OCI-LY3 (cell line): ENCODE results near the gene KCNJ18.
"Not testable (repeated sequence)": the region's sequence is repeated elsewhere in the genome, so short reads cannot be mapped to it uniquely, and the experiment has no call there.

Experiments
- EZH2phosphoT487 ChIP-seq: fragments of 200-600 bp; shearing (Covaris generic); IDR thresholded peaks from 2 replicates; pipeline ENCODE4 v1.6.1; 2018; ENCODE audit warnings: antibody characterized with exemption, mixed run types, low read depth
- TF ChIP-seq, protein P1 (sequence below): fragments of 200-600, 300-600 bp; sonication (generic); IDR thresholded peaks from 2 replicates; pipeline ENCODE4 v1.5.1; 2014; ENCODE audit warnings: antibody characterized with exemption, low read length, low read depth

- TF ChIP-seq, protein P1, sequence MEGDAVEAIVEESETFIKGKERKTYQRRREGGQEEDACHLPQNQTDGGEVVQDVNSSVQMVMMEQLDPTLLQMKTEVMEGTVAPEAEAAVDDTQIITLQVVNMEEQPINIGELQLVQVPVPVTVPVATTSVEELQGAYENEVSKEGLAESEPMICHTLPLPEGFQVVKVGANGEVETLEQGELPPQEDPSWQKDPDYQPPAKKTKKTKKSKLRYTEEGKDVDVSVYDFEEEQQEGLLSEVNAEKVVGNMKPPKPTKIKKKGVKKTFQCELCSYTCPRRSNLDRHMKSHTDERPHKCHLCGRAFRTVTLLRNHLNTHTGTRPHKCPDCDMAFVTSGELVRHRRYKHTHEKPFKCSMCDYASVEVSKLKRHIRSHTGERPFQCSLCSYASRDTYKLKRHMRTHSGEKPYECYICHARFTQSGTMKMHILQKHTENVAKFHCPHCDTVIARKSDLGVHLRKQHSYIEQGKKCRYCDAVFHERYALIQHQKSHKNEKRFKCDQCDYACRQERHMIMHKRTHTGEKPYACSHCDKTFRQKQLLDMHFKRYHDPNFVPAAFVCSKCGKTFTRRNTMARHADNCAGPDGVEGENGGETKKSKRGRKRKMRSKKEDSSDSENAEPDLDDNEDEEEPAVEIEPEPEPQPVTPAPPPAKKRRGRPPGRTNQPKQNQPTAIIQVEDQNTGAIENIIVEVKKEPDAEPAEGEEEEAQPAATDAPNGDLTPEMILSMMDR = not testable (repeated sequence)
- not testable (repeated sequence) for TF ChIP-seq EZH2phosphoT487
Measured at GRCh38 chr17:21693937-21694336, 1.6 kb downstream of the KCNJ18 start.
